HEK293T (cell line): ENCODE results near the gene ACOX3.
"Not testable (repeated sequence)": the region's sequence is repeated elsewhere in the genome, so short reads cannot be mapped to it uniquely, and the experiment has no call there.

Experiments
- CTCF ChIA-PET: fragments of 350-600 bp; formaldehyde crosslinking; extraction: SDS; loops from one replicate; lab custom pipeline; 2021; ENCODE audit warnings: antibody characterized with exemption, inconsistent platforms; lab: Yijun Ruan, JAX
- POLR2A ChIA-PET: fragments of 350-600 bp; formaldehyde crosslinking; extraction: SDS; loops from one replicate; lab custom pipeline; 2020; ENCODE audit warnings: antibody characterized with exemption, inconsistent platforms; lab: Yijun Ruan, JAX
- DNase-seq: peaks from one replicate; pipeline ENCODE4 v3.0.0; 2012; ENCODE audit warnings: mixed read lengths; ENCODE audit errors: extremely low spot score
- ARNT ChIP-seq: fragments of 450-650 bp; IDR thresholded peaks from 2 replicates; pipeline ENCODE4 v1.6.1; 2017; ENCODE audit warnings: mild to moderate bottlenecking
- BHLHE40 ChIP-seq: fragments of 450-650 bp; IDR thresholded peaks from 2 replicates; pipeline ENCODE4 v1.6.1; 2016; ENCODE audit warnings: mild to moderate bottlenecking, moderate library complexity, borderline replicate concordance
- CTBP1 ChIP-seq: fragments of 450-650 bp; IDR thresholded peaks from 2 replicates; pipeline ENCODE4 v1.6.1; 2016; ENCODE audit warnings: borderline replicate concordance
- ELF4 ChIP-seq: fragments of 450-650 bp; IDR thresholded peaks from 2 replicates; pipeline ENCODE4 v1.6.1; 2017; ENCODE audit warnings: antibody characterized with exemption
- FOXA1 ChIP-seq: fragments of 450-650 bp; IDR thresholded peaks from 2 replicates; pipeline ENCODE4 v1.6.1; 2016; ENCODE audit warnings: mild to moderate bottlenecking
- FOXK2 ChIP-seq: fragments of 450-650 bp; IDR thresholded peaks from 2 replicates; pipeline ENCODE4 v1.6.1; 2016; ENCODE audit warnings: mild to moderate bottlenecking
- FOXM1 ChIP-seq: fragments of 450-650 bp; IDR thresholded peaks from 2 replicates; pipeline ENCODE4 v1.6.1; 2017; ENCODE audit warnings: mild to moderate bottlenecking, borderline replicate concordance
- HDGF ChIP-seq: fragments of 450-650 bp; IDR thresholded peaks from 2 replicates; pipeline ENCODE4 v1.6.1; 2017; ENCODE audit warnings: antibody characterized with exemption, borderline replicate concordance
- L3MBTL2 ChIP-seq: fragments of 450-650 bp; conservative IDR thresholded peaks from 2 replicates; pipeline ENCODE4 v1.6.1; 2016; ENCODE audit warnings: mild to moderate bottlenecking
- LEF1 ChIP-seq: fragments of 450-650 bp; IDR thresholded peaks from 2 replicates; pipeline ENCODE4 v1.6.1; 2017; ENCODE audit warnings: mild to moderate bottlenecking, borderline replicate concordance
- NFRKB ChIP-seq: fragments of 450-650 bp; IDR thresholded peaks from 2 replicates; pipeline ENCODE4 v1.6.1; 2016; ENCODE audit warnings: mild to moderate bottlenecking, moderate library complexity
- SP1 ChIP-seq: fragments of 450-650 bp; IDR thresholded peaks from 2 replicates; pipeline ENCODE4 v1.6.1; 2017
- SUZ12 ChIP-seq: fragments of 450-650 bp; IDR thresholded peaks from 2 replicates; pipeline ENCODE4 v1.6.1; 2016; ENCODE audit warnings: mild to moderate bottlenecking
- TARDBP ChIP-seq: fragments of 450-650 bp; IDR thresholded peaks from 2 replicates; pipeline ENCODE4 v1.6.1; 2016
- ZNF384 ChIP-seq: fragments of 450-650 bp; IDR thresholded peaks from 2 replicates; pipeline ENCODE4 v1.6.1; 2016
- TF ChIP-seq, protein P1 (sequence below): fragments of 450-650 bp; IDR thresholded peaks from 2 replicates; pipeline ENCODE4 v1.6.1; 2016

Gene ACOX3

GRCh38 chr4:8410641-8411271 lies 29.8 kb downstream of the ACOX3 start:
- TF ChIP-seq, protein P1, sequence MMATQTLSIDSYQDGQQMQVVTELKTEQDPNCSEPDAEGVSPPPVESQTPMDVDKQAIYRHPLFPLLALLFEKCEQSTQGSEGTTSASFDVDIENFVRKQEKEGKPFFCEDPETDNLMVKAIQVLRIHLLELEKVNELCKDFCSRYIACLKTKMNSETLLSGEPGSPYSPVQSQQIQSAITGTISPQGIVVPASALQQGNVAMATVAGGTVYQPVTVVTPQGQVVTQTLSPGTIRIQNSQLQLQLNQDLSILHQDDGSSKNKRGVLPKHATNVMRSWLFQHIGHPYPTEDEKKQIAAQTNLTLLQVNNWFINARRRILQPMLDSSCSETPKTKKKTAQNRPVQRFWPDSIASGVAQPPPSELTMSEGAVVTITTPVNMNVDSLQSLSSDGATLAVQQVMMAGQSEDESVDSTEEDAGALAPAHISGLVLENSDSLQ: peak; percentile 95
- no peak for TF ChIP-seq LEF1
- no peak for TF ChIP-seq ZNF384
- TF ChIP-seq SP1: no peak
- peak; percentile 32; the same call in 1 of the 2 replicates for TF ChIP-seq HDGF
- peak; percentile 90 for DNase-seq
- ChIA-PET CTCF (interaction anchor here (0.7 to 1.9 kb wide), 8 partner anchors 9 to 262 kb away, joined by 3 to 14 read pairs (median 4); no protein-coding TSS in a partner anchor), POLR2A (interaction anchor here (1.0 kb wide), 1 partner anchor 234 kb away, joined by 5 read pairs; no protein-coding TSS in a partner anchor)

DNA sequence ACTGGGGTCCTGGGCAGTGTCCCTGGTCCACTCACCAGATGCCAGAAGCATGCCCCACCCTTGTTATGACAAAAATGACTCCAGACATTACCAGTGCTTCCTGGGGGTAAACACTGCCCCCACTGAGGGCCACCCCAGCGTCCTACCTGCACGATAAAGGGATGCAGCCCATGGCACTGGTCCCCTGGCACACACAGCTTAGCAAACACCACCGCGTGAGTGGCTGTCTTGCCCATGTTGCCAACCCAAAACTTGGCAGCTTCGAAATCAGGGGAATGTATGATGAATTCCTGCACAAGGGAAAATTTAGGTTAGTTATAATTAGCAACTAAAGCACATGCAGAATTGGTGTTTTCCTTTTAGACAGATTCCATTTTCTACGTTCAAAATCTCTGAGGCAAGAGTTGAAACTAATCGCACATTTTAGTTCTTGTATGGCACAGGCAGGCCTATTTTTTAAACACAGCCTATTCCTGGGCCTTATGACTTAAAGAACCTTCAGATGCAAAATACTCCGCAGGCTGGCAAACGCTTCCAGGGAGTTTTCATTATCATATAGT lies 30.4 kb downstream of the ACOX3 start:
- POLR2A ChIA-PET: interaction anchor here (1.0 kb wide), 1 partner anchor 233 kb away, joined by 5 read pairs; no protein-coding TSS in a partner anchor
- CTCF ChIA-PET: interaction anchor here (1.0 to 1.9 kb wide), 6 partner anchors 17 to 233 kb away, joined by 3 to 14 read pairs (median 8); no protein-coding TSS in a partner anchor
- no peak for DNase-seq
- TF ChIP-seq L3MBTL2 (no peak), NFRKB (no peak), ARNT (no peak), LEF1 (no peak), HDGF (no peak), SUZ12 (no peak), BHLHE40 (no peak), FOXA1 (no peak), TARDBP (no peak)
- TF ChIP-seq, protein P1: no peak

- DNase-seq: no peak
- no peak for TF ChIP-seq FOXA1
- POLR2A ChIA-PET: no interaction called here
- CTCF ChIA-PET: interaction anchor here (1.2 to 1.9 kb wide), 2 partner anchors 142 to 168 kb away, joined by 3 to 11 read pairs; no protein-coding TSS in a partner anchor
Measured at GRCh38 chr4:8409264-8410065, 31.1 kb downstream of the ACOX3 start.

DNA sequence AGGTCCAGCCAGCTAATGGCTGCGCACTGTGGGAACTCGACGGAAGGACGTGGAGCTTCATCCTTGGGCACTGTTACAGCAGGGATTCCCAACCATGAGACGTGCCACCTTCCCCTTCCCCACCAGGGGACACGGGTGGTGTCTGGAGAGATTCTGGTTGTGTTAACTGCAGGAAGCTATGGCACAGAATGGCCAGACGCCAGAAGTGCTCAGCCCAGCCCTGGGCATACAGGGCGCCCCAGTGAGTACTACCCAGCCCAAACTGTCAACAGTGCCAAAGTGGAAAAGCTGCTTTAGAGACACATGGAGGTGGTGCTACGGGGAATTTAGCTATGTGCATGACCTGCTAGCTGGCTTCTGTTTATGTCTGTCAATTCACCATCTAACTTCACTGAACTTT lies 32.8 kb downstream of the ACOX3 start:
- no peak for DNase-seq
- ChIA-PET CTCF (interaction anchor here (1.2 to 2.1 kb wide), 2 partner anchors 166 to 231 kb away, joined by 3 to 7 read pairs; no protein-coding TSS in a partner anchor), POLR2A (interaction anchor here (1.0 kb wide), 1 partner anchor 32 kb away, joined by 3 read pairs; the partner anchor contains the start of genes ACOX3 and TRMT44)
- no peak for TF ChIP-seq TARDBP
- TF ChIP-seq FOXM1: no peak
- no peak for TF ChIP-seq ZNF384
- no peak for TF ChIP-seq CTBP1
- no peak for TF ChIP-seq LEF1
- no peak for TF ChIP-seq HDGF
- TF ChIP-seq ARNT: no peak

DNA sequence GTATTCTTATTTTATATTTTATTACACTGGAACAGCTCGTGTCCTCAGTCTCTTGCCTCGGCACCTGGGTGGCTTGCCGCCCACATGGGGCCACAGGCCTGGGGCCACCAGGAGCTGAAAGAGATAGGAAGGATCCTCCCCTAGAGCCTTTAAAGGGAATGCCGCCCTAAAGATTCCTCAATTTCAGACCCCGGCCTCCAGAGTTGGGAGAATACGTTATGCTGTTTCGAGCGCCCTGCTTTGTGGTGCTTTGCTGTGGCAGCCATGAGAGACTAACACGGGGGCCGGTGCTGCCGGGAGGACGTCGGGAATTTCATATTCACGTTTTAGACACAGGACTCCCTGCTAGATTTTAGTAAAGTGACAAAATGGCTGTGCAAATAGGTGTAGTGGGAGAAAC lies 33.2 kb downstream of the ACOX3 start:
- ChIA-PET POLR2A (no interaction called here), CTCF (interaction anchor here (2.1 kb wide), 1 partner anchor 230 kb away, joined by 7 read pairs; no protein-coding TSS in a partner anchor)
- TF ChIP-seq FOXA1 (no peak), L3MBTL2 (no peak), ZNF384 (no peak), FOXM1 (no peak), SP1 (no peak), LEF1 (no peak), NFRKB (no peak), BHLHE40 (no peak), ELF4 (no peak), ARNT (no peak), HDGF (no peak), SUZ12 (no peak), TARDBP (no peak), CTBP1 (no peak), FOXK2 (no peak)
- TF ChIP-seq, protein P1: no peak
- DNase-seq: no peak

DNA sequence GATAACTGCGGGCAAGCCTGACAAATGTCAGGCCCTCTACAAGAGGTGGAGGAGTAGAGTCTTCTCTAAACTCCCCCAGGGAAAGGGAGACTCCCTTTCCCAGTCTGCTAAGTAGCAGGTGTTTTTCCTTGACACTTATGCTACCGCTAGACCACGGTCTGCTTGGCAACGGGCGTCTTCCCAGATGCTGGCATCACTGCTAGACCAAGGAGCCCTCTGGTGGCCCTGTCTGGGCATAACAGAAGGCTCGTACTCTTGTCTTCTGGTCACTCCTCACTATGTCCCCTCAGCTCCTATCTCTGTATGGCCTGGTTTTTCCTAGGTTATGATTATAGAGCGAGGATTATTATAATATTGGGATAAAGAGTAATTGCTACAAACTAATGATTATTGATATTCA lies 33.6 kb downstream of the ACOX3 start:
- POLR2A ChIA-PET, DNase-seq: not testable (repeated sequence)
- CTCF ChIA-PET: interaction anchor here (2.1 kb wide), 1 partner anchor 230 kb away, joined by 7 read pairs; no protein-coding TSS in a partner anchor
